SKM-1 treated with dmso at 0.1 percent for 144 hours (cell line): Measurements from ENCODE around the gene MPPED1.

Source experiments
- DNase-seq: peaks from one replicate; lab custom pipeline; 2025; ENCODE audit not compliant: unreplicated experiment; lab: John Stamatoyannopoulos, UW

Gene MPPED1

GRCh38 chr22:43535741-43536140 lies 123.9 kb downstream of the MPPED1 start:
- DNase-seq, result no peak

- DNase-seq, result no peak
These were observed 125.3 kb downstream of the MPPED1 start for GRCh38 chr22:43537019-43537585.

GRCh38 chr22:43539572-43540528 lies 128.0 kb downstream of the MPPED1 start:
- no peak for DNase-seq

- no peak for DNase-seq
These were observed 128.7 kb downstream of the MPPED1 start for GRCh38 chr22:43540529-43540923.

GRCh38 chr22:43541022-43541421 lies 129.2 kb downstream of the MPPED1 start:
- no peak for DNase-seq

- DNase-seq, result no peak
These were observed 129.9 kb downstream of the MPPED1 start for GRCh38 chr22:43541462-43542407.

- DNase-seq, result no peak
These were observed 131.1 kb downstream of the MPPED1 start for GRCh38 chr22:43542681-43543521.

- DNase-seq, result no peak
These were observed 131.9 kb downstream of the MPPED1 start for GRCh38 chr22:43543522-43544288.

GRCh38 chr22:43544289-43544673 lies 132.5 kb downstream of the MPPED1 start:
- no peak for DNase-seq

GRCh38 chr22:43546186-43546585 lies 134.4 kb downstream of the MPPED1 start:
- DNase-seq, result no peak

- no peak for DNase-seq
These were observed 138.3 kb downstream of the MPPED1 start for GRCh38 chr22:43550024-43550620.

GRCh38 chr22:43550672-43551071 lies 138.9 kb downstream of the MPPED1 start:
- DNase-seq, result no peak

- no peak for DNase-seq
These were observed 141.8 kb downstream of the MPPED1 start for GRCh38 chr22:43553451-43554258.

GRCh38 chr22:43554259-43554636 lies 142.4 kb downstream of the MPPED1 start:
- DNase-seq, result no peak

- no peak for DNase-seq
These were observed 143.0 kb downstream of the MPPED1 start for GRCh38 chr22:43554694-43555365.

GRCh38 chr22:43555561-43556515 lies 144.0 kb downstream of the MPPED1 start:
- DNase-seq, result no peak
